Measurements from ENCODE around the gene LYPD6.

The LYPD6 gene

DNA sequence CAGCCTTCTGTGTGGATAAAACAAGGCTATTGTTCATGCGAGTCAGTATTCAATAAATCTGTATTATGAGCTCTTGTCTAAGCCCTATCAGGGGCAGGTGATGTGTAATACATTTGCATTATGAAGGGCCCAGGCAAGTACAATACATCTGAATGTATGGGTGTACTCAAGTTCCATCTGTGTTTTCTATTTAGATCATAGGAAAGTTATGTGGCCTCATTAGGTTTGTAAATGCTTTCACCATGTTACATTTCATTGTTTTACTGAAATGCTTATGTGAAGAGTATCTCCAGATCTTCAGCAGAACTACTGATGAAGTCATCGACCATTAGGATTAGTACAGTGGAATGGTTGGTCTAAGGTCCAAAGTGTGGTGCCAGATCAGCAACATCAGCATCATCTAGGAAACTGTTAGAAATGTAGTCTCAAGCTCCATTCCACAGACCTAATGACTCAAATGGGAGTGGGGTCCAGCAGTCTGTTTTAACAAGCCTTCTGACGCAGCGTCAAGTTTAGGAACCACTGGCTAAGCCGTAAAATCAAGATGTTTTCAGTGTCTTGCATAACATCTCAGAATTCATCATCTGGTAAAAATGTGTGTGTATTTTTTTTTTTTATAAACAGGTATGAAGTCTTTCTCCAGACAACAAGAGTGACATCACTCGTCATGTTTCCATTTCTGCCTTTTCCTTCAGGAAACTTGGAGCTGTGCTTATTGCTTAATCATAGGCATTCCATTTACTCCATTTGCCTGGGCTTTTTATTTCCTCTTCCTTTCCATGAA is 80.5 kb downstream of the LYPD6 start:
- DNase-seq: no peak

DNA sequence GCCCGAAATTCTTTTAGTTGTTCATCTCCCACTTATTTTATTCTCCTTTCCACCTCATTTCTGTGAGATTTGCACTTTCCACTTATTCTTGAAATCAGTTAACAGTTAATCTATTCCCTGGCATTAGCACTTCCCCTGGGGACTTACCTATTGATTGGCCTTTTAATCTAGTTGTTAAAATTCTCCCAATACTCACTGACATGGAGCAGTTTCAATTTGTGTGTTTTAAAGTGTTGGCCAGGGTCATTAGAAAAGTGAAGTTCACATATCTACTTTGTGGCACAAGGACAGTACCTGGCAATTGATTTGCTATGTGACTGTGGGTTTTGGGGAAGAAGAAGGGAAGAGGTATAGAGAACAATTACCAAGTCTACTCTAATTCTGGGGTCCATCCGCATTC is 83.1 kb downstream of the LYPD6 start:
- no peak for DNase-seq

- no peak for DNase-seq
Observed at GRCh38 chr2:149415086-149415485, 84.7 kb downstream of the LYPD6 start.

GRCh38 chr2:149418065-149418464 is 87.7 kb downstream of the LYPD6 start:
- DNase-seq: no peak

- DNase-seq: no peak
Observed at GRCh38 chr2:149420053-149420963, 89.9 kb downstream of the LYPD6 start.

DNA sequence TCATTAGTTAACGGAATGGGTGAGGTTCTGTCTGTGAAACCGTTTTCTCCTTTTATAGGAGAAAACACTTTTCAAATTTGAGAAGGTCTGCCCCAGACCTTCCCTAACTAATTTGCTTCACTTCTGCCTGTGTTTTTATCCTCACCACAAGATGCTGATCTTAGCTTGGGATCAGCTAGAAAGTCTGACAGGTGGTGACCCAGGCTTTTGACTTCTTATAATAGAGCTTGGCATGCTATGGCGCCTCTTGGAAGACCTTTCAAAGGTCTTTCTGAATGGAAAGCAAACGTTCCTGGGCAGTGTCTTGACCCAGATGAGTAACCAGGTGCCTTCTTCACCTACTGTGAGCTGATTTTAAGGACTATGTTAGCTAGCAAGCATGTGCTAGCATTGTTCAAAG is 91.4 kb downstream of the LYPD6 start:
- no peak for DNase-seq

GRCh38 chr2:149422337-149422990 is 92.1 kb downstream of the LYPD6 start:
- DNase-seq: no peak

DNA sequence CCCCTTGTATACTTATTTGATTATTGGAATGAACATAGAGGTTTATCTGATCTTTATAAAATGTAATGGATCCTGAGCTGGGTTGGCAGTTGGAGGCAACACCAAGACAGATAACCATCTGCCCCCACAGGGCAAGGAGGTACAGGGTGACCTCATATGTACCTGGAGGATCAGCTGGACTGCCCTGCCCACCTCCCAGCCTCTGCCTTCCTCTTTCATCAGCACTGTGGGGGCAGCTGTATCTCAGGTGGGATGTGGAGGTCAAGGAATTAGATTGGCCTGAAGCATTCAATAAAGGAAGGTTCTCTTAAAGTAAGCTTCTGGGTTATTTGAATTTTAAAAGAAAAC is 92.6 kb downstream of the LYPD6 start:
- DNase-seq: no peak

DNA sequence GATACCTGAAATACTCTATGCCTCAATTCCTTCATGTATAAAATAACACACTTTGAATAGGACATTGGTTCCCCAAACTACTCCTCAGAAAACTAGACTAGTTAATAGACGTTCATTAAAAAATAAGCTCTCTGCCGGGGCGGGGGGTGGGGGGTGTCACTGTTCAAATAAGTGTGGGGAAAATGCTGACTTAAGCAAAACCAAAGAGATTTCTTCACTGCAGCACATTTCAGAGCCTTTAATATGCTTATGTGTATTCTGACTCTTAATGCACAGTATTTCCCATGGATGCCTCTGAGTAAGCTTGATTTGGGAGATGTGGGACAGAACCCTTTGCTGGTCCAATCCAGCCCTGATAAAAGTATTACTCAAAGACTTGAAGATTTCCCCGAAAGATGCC is 93.2 kb downstream of the LYPD6 start:
- DNase-seq: no peak

DNA sequence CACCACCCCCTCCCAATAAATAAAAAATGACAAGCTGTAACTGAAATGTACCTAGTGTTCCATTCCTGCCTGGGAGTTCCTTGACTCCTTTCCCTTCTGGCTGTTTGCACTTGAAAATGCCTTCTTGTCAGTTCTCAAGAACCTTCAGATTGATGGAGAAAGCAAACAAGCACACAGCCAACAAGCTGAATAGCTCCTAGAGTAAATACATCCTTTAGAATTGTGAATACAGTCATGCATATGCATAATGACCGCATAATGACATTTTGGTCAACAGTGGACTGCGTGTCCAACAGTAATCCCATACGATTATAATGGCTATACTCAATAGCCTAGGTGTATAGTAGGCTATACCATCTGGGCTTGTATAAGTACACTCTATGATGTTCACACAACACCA is 97.0 kb downstream of the LYPD6 start:
- DNase-seq: no peak

- DNase-seq: no peak
Observed at GRCh38 chr2:149428783-149429182, 98.4 kb downstream of the LYPD6 start.

DNA sequence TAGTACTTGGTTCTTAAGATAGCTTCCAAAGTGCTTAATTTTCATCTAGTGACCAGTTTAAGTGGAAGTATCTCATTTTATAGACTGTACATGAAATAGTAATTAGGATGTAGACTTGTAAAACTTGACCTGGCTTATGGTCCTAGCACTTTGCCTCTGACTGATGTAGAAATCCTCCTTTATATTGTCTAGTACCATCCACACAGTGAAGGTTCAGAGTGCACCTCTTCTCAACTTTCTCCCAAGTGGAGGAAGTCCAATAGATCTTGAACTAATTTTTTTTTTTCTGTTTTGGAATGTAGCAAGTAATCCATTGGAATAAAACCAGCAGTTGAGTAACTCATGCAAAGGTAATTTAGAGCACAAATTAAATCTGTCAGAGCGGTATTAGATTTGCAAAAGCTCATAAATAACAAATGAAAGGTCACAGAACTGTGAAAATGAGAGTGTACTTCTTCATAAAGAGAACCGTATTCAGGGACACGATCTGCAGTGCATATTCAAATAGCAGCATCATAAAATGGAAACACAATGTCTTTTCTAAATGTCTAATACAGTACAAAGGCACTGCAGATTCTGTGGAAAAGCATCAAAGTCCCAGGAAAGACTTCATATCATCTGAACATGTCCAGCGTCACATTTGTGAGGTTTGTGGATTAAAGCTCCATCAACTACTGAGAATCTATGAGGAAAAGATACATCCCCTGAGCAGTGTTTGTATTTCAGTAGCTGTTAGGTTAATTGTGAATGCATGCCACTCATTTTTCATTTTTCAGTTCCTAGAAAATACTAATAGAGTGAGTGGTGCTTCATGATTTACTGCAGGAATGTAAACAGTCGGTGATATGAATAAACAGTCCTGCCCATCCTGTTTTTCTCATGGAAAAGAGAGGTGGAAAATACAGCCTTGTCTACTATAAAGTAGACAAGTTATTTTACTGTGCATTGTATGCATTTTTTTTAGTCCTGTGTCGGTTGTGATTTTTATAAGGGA is 100.7 kb downstream of the LYPD6 start:
- DNase-seq: no peak

GRCh38 chr2:149438330-149438960 is 108.1 kb downstream of the LYPD6 start:
- no peak for DNase-seq

- DNase-seq: no peak
Observed at GRCh38 chr2:149441255-149441654, 110.9 kb downstream of the LYPD6 start.

DNA sequence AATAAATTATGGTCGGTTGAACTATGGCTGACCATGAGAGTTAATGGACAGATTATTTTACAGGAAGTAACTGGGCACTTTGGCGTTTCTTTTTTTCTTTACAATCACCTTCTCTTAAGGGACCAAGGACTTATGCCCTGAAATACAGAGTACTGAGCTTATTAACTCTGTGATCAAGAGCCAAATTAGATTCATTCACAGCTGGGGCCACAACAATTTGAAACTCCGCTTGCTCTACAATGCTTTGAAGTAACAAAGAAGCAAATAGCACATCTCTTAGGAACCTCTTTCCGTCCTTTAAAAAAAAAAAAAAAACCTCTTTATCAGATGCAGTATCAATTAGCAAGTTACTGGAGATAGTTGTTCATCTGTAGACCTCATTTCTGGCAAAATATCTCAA is 112.0 kb downstream of the LYPD6 start:
- no peak for DNase-seq

DNA sequence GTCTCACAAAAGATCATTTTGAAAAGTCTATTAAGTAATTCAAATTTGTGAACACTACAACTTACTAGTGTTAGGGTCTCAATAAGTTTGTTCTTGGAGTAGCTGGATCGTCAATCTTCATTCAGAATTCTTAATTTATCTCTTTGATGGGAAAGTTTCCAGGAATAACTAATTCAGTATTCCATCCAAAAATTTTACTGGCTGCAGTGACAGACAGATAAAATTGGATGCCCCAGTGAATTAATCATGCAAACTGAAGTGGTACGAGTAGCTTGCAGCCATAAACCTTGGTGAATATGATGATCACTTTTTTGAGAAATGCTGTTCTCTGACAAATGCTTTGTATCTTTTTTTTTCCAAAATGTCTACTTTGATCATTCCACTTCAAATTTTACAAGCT is 112.8 kb downstream of the LYPD6 start:
- DNase-seq: no peak

GRCh38 chr2:149446748-149447147 is 116.4 kb downstream of the LYPD6 start:
- DNase-seq: no peak

GRCh38 chr2:149448315-149448714 is 117.9 kb downstream of the LYPD6 start:
- DNase-seq: no peak

- DNase-seq: no peak
Observed at GRCh38 chr2:149449017-149449416, 118.6 kb downstream of the LYPD6 start.

DNA sequence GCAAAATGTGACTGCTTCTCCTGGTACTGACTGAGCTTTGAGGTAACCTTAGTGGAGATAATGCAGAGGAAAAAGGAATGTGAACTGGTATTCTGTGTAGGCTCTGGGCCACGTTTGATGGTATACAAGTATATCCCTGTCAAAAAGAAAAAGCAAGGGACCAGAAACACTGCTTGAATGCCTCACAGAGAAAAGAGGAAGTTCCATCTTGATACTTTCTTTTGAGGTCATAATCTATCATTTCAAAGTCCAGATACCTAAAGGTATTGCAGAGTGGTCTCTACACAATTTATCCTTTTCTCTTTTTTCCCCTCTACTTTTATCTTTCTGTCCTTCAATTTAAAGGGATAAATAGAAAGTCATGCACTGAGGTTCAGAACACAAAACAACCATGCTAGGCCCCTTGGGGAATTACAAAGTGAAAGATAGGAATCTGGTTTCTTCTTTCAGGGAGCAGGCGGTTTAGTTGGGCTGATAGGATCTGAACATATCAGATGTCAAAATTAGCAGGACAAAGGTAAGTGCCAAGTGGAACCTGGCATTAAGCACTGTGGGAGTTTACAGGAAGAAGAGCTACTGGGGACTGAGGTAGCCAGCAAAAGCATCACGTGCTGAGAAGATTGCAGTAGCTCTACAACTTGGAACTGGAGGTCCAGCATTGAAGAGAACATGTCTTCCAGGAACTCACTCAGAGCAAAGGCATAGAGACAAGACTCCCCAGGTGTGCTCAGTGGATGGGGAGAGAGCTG is 121.2 kb downstream of the LYPD6 start:
- no peak for DNase-seq

- DNase-seq: no peak
Observed at GRCh38 chr2:149456285-149456684, 125.9 kb downstream of the LYPD6 start.
